Measurements from ENCODE around the gene LRMDA. TPM values are rescaled to one million over a fixed set of nuclear protein-coding genes. Genes with fewer than 3 reads are reported as not detected.

LRMDA gene
- total RNA-seq, 1 experiment from 2014 or later, result not detected

DNA sequence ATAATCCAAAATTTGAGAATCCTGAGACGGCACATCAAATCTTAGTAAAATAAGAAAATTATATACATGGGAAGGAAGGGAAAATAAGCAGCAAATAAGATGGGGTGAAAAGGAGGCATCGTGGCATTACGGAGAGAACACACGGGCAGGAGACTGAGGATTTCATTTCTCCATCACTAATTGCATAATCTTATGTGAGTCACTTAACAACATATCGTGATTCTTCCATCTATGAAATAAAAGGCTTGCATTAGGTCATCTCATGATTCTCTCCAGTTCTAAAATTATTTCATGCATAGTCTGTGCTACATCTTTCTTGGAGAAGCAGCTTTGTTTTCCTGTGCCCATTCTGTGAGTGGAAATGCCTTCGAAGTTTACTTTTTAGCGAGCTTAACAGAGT is 288.7 kb downstream of the LRMDA start:
- intact Hi-C loops (cut with micrococcal nuclease; ENCODE audit: unreplicated experiment), result no loop called here
- ChIA-PET CTCF (no interaction called here), POLR2A (ENCODE audit: low non-redundant PET) (no interaction called here)

DNA sequence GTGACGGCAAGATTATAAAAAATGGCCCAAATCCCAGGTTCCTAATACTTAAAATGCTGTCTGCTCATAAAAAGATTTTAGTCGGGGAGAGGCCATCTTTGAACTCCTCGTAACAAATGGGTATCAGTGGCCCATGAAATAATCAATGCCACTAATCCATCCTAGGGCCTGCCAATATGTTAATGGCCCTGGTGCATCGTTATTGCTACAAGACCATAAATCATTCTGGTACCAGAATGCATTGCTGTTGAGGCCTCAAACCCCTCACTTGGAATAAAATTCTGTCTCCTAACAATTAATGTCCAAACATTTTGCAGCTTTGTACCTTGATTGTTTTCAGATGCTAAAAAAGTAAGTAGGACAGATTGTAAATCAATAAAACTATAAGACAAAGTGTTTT is 290.6 kb downstream of the LRMDA start:
- POLR2A ChIA-PET (ENCODE audit: low non-redundant PET), result no interaction called here

More for the DNA sequence above, 288.7 kb downstream of the LRMDA start:
- peaks cover 2% of the 10 kb centered on the region for H3K27me3 ChIP-seq (replicated peaks; ENCODE audit: insufficient read depth, low read depth, low read length, poor library complexity)
- TF ChIP-seq, protein P1, sequence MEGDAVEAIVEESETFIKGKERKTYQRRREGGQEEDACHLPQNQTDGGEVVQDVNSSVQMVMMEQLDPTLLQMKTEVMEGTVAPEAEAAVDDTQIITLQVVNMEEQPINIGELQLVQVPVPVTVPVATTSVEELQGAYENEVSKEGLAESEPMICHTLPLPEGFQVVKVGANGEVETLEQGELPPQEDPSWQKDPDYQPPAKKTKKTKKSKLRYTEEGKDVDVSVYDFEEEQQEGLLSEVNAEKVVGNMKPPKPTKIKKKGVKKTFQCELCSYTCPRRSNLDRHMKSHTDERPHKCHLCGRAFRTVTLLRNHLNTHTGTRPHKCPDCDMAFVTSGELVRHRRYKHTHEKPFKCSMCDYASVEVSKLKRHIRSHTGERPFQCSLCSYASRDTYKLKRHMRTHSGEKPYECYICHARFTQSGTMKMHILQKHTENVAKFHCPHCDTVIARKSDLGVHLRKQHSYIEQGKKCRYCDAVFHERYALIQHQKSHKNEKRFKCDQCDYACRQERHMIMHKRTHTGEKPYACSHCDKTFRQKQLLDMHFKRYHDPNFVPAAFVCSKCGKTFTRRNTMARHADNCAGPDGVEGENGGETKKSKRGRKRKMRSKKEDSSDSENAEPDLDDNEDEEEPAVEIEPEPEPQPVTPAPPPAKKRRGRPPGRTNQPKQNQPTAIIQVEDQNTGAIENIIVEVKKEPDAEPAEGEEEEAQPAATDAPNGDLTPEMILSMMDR (conservative IDR thresholded peaks at IDR 0.05; ENCODE audit: low read depth, low read length), result no peak
- TF ChIP-seq EZH2 (IDR thresholded peaks at IDR 0.05; ENCODE audit: borderline replicate concordance, low read depth, low read length, poor library complexity, severe bottlenecking), result no peak
- H3K36me3 ChIP-seq (ENCODE audit: insufficient read depth, low read length, poor library complexity, severe bottlenecking), result no peaks in the 10 kb centered on the region
- no peaks in the 10 kb centered on the region for H3K9me3 ChIP-seq (ENCODE audit: low read depth, low read length, poor library complexity, severe bottlenecking)
- H3K4me3 ChIP-seq (ENCODE audit: low read depth, low read length, poor library complexity, severe bottlenecking), result no peak overlapping the region
- no peak for DNase-seq (ENCODE audit: low spot score)
- H3K27ac ChIP-seq (ENCODE audit: low read depth, low read length, poor library complexity, severe bottlenecking), result no peak overlapping the region
- no peaks in the 10 kb centered on the region for H3K4me1 ChIP-seq (ENCODE audit: insufficient read depth, low read length, poor library complexity, severe bottlenecking)
- no TSS peak for BruUV-seq (replicated peaks)

DNA sequence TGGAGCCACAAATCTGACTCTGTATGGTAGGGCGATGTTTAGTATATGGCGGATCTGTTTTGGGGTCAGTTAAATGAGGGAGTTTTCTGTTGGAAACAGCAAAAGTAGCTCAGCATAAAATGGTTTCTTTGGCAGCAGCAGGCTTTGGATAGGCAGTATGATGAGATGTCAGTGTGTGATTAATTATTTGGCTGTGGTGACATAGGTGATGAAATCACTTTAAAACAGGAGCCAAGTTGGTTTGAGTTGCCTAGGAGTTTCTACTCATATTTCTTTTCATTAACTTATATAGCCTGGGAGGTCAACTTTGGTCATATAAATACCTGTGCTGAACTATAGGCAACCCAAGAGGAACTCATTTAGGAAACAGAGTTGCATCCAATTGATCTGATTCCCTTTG is 291.2 kb downstream of the LRMDA start:
- no peak for DNase-seq (ENCODE audit: low spot score)
- Histone ChIP-seq H3K27ac (ENCODE audit: low read depth, low read length, poor library complexity, severe bottlenecking) (no peak overlapping the region), H3K27me3 (replicated peaks; ENCODE audit: insufficient read depth, low read depth, low read length, poor library complexity) (no peaks in the 10 kb centered on the region), H3K4me3 (ENCODE audit: low read depth, low read length, poor library complexity, severe bottlenecking) (no peak overlapping the region), H3K36me3 (ENCODE audit: insufficient read depth, low read length, poor library complexity, severe bottlenecking) (no peaks in the 10 kb centered on the region), H3K4me1 (ENCODE audit: insufficient read depth, low read length, poor library complexity, severe bottlenecking) (no peaks in the 10 kb centered on the region), H3K9me3 (ENCODE audit: low read depth, low read length, poor library complexity, severe bottlenecking) (no peaks in the 10 kb centered on the region)
- ChIA-PET CTCF (no interaction called here), POLR2A (ENCODE audit: low non-redundant PET) (no interaction called here)
- TF ChIP-seq EZH2 (IDR thresholded peaks at IDR 0.05; ENCODE audit: borderline replicate concordance, low read depth, low read length, poor library complexity, severe bottlenecking), result no peak
- TF ChIP-seq, protein P1 (conservative IDR thresholded peaks at IDR 0.05; ENCODE audit: low read depth, low read length), result no peak
- BruUV-seq (replicated peaks), result no TSS peak
- intact Hi-C loops (cut with micrococcal nuclease; ENCODE audit: unreplicated experiment), result no loop called here

More for the DNA sequence above, 290.6 kb downstream of the LRMDA start:
- Histone ChIP-seq H3K4me1 (ENCODE audit: insufficient read depth, low read length, poor library complexity, severe bottlenecking) (no peaks in the 10 kb centered on the region), H3K4me3 (ENCODE audit: low read depth, low read length, poor library complexity, severe bottlenecking) (no peak overlapping the region), H3K27ac (ENCODE audit: low read depth, low read length, poor library complexity, severe bottlenecking) (no peak overlapping the region), H3K9me3 (ENCODE audit: low read depth, low read length, poor library complexity, severe bottlenecking) (no peaks in the 10 kb centered on the region), H3K36me3 (ENCODE audit: insufficient read depth, low read length, poor library complexity, severe bottlenecking) (no peaks in the 10 kb centered on the region), H3K27me3 (replicated peaks; ENCODE audit: insufficient read depth, low read depth, low read length, poor library complexity) (no peaks in the 10 kb centered on the region)
- CTCF ChIA-PET, result no interaction called here
- TF ChIP-seq, protein P1 (conservative IDR thresholded peaks at IDR 0.05; ENCODE audit: low read depth, low read length), result no peak
- no peak for TF ChIP-seq EZH2 (IDR thresholded peaks at IDR 0.05; ENCODE audit: borderline replicate concordance, low read depth, low read length, poor library complexity, severe bottlenecking)
- no TSS peak for BruUV-seq (replicated peaks)
- intact Hi-C loops (cut with micrococcal nuclease; ENCODE audit: unreplicated experiment), result no loop called here
- no peak for DNase-seq (ENCODE audit: low spot score)
